Lung microvascular endothelial cell (primary cell): Measurements from ENCODE around the gene TAGLN3. TPM values are rescaled to one million over a fixed set of nuclear protein-coding genes. Genes with fewer than 3 reads are reported as not detected.

ENCODE experiments used
- DNase-seq, 2 donors: peaks; one replicate each; pipeline versions ENCODE4 v3.0.0 to v3.0.0-alpha.2; 2010; ENCODE audit warnings: low read depth in 2 of 2
- total RNA-seq: library from RNA; depleted of rRNA; stranded (reverse); fragments of >200 nt; gene quantifications from 2 replicates; pipeline ENCODE4 v1.2.1, GENCODE V29; 2014

TAGLN3 gene
- total RNA-seq, 1 donor from 2014 or later: not detected

DNA sequence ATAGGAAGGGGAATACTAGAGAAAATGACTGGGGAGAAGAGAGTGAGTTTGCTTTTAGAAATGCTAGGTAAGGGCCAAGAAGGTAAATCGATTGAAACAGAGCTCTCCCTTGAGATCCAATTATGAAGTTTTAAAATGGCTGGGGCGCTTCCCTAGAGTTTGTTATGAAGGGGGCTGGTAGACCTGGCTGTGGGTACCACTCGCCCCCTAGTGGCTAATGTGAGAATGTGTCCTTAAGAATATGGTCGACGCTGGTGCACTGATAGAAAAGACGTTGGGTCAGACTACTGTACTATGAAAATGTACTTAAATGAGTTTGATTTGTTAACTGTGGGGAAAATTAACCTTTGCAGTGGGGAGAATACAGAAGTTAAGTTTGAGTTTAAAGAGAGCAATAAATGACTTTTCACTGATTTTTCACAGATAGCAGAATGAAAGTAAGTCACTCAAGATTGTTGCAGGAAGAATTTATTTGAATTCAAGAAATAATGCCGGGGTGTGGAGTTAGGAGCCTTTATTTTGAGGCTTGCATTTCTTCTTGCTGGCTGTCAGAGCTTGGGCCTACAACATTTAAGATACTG, 45.0 kb downstream of the TAGLN3 start:
- DNase-seq: peak; percentile 80

DNA sequence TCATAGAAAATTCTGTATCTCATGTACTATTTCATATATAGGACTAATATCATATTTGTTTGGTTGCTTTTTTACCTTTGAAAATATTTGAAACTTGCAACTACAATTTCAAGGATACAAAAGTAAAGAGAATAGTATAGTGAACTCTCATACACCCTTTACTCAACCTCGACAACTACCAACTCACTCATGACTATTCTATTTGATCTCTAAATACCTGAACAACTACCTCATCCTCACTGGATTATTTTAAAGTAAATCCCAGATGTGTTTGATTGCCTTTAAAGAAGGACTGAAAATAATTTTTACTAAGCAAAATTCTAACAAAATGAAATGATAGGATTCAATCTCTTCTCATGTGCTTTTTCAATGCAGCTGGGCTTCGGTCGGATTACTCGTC, 47.9 kb downstream of the TAGLN3 start:
- no peak for DNase-seq

DNA sequence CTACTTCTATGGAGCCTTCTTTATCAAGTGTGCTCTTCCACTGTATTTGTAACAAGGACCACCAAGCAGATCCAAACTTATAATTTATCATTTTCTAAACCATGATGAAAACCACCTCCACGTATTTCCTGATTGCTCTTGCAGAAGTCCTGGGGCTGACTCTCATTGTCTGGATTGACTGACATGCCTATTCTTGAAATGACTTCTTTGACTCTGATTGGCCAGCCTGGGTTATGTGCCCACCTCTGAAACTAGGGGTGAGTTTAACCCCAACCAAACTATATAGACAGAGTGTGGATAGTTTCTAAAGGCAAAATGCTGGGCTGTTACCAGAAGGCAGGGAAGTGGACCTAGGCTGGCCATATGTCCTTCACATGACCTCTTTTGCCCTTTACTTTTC, 48.5 kb downstream of the TAGLN3 start:
- DNase-seq: no peak

DNA sequence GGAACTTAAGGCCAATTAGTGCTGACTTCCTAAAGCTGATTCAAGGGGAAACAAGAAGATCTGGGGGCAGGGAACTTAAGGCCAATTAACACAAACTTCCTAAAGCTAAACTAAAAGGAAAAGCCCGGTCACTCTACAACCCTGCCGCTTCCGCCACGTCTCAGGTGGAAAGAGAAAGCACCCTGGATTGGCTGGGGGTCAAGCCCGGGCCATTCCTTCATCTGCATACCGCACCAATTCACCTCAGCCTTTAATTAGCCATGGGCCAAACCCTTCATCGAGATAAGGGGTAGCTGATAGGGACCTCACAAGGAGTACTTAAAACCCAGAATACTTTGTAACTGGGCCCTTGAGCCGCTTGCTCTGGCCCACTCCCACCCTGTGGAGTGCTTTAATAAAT, 50.2 kb downstream of the TAGLN3 start:
- no peak for DNase-seq

DNA sequence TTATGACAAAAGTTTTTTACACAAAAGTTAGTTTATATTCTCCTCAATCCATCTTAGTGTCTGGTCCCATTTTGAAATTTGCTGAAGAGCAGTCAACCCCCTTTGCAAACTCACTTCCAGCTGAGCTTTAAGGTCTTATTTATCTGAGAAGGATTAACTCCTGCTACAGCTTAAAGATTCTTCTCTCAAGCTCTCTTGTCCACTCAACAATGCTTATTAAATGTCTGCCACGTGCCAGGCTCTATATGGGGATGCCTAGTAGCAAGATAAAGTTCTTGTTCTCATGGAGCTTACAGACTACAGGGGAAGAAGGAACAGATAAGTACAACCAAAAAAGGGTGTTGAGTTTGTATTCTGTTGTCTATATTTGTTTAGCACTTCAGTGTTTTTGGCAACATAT, 54.5 kb downstream of the TAGLN3 start:
- DNase-seq: no peak

DNA sequence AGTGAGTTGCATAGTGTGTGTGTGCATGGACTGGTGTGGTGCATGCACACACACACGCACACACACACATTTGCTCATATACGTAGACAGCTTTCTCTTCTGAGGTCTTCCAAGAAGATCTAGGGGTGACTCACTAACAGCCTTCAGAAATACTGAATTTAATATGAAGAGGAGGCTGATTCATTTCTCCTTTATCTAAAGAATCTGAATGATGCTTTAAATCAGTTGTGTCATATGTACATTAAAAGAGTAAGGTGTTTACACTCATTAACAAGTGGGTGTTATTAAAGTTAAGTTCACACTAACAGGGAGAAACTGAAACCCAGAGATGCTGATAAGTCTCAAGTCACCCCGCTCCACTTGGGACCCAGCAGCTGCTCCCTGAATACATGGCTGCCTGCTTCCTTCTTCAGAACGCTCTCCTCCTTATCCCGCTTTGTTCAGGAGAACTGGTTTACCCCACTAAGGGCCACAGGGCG, 57.8 kb downstream of the TAGLN3 start:
- peak in 1 of 2 donors; percentile 22 for DNase-seq

DNA sequence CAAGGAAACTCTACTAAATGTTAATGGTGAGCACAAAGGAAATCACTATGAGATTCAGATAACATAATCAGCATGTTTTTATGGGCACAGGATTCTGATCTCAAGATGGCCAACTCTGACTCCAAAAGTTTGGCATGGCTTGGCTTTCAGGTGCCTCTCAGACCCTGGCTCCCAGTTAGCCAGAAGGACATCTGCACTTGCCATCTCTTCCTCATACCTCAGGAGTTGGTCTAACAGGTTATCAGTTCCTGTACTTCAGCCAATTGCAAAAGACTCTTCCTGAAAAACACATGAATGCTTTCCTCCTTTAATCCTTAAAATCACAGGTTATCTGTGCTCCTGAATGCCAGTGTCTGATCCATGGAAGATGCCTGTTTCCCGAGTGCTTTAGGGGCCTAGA, 60.8 kb downstream of the TAGLN3 start:
- no peak for DNase-seq

DNA sequence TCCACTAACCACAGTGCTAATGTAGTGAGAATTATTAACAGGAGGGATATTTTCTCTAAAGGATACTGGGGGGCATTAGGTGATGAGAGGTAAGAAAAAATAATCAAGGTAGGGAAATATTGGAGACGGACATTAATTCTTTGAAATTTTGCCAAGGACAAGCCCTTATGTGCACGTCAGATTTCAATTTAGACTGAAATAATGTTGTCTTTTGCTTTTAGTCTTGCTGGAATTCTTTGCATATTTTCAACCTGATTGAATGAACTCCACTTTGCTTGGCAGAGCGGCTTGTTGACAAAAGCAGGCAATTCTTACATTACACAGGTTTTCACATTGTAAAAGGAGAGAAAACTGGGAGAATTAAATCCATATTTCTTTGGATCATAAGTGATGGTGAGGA, 62.4 kb downstream of the TAGLN3 start:
- DNase-seq: no peak

Other genes starting within 250 kb of the TAGLN3 start
- 32.5 and 50.6 TPM in 2 replicates for gene PHLDB2, start 139.7 kb upstream of the TAGLN3 start, total RNA-seq
- gene ABHD10, start 19.9 kb upstream of the TAGLN3 start, total RNA-seq: 18.3 TPM in 2 replicates
- not detected in 2 replicates for gene TMPRSS7, start 35.8 kb downstream of the TAGLN3 start, total RNA-seq
- 4.8 and 9.1 TPM in 2 replicates for gene C3orf52, start 87.5 kb downstream of the TAGLN3 start, total RNA-seq
- gene GCSAM, start 134.3 kb downstream of the TAGLN3 start, total RNA-seq: not detected in 2 replicates